Upper lobe of right lung (tissue), 1 donor: Measurements from ENCODE around the gene C20orf204. TPM values are rescaled to one million over a fixed set of nuclear protein-coding genes. Genes with fewer than 3 reads are reported as not detected.

Experiments
- ATAC-seq: fragments of 200-7000 bp; cut with Tn5 transposase; one replicate; pipeline ENCODE4 v1.9.1; 2020; ENCODE audit warnings: mild to moderate bottlenecking, moderate library complexity
- DNase-seq: peaks from one replicate; pipeline ENCODE4 v3.0.0-alpha.2; 2020
- H3K27ac ChIP-seq: fragments of 200-600 bp; one replicate; pipeline ENCODE4 v1.8.0; 2022
- H3K27me3 ChIP-seq: fragments of 200-600 bp; one replicate; pipeline ENCODE4 v1.8.0; 2022; ENCODE audit warnings: mild to moderate bottlenecking
- H3K36me3 ChIP-seq: fragments of 200-600 bp; one replicate; pipeline ENCODE4 v1.8.0; 2022
- H3K4me1 ChIP-seq: fragments of 200-600 bp; one replicate; pipeline ENCODE4 v1.8.0; 2022
- H3K4me3 ChIP-seq: fragments of 200-600 bp; one replicate; pipeline ENCODE4 v1.8.0; 2022; ENCODE audit warnings: mild to moderate bottlenecking
- H3K9me3 ChIP-seq: fragments of 200-600 bp; one replicate; pipeline ENCODE4 v1.8.0; 2022
- CTCF ChIP-seq: fragments of 200-600 bp; IDR thresholded peaks from one replicate; pipeline ENCODE4 v1.8.0; 2022; ENCODE audit warnings: antibody characterized with exemption
- intact Hi-C: fragments of 100-400 bp; cut with DNase I; formaldehyde crosslinking; loops from one replicate; pipeline ENCODE4 v1.11.0; 2022
- total RNA-seq: library from RNA; stranded (reverse); fragmentation: NEBNext Ultra II Directional; extraction: Animal tissue kit (Norgen Biotek cat#: 25700); gene quantifications from one replicate; pipeline ENCODE4 v1.2.1, GENCODE V29; 2021
- donor health status: DM: no; HTN: yes; CAD: no; lungs with severe emphysema.

The C20orf204 gene
- total RNA-seq, 1 donor from 2014 or later = 1.9 TPM

DNA sequence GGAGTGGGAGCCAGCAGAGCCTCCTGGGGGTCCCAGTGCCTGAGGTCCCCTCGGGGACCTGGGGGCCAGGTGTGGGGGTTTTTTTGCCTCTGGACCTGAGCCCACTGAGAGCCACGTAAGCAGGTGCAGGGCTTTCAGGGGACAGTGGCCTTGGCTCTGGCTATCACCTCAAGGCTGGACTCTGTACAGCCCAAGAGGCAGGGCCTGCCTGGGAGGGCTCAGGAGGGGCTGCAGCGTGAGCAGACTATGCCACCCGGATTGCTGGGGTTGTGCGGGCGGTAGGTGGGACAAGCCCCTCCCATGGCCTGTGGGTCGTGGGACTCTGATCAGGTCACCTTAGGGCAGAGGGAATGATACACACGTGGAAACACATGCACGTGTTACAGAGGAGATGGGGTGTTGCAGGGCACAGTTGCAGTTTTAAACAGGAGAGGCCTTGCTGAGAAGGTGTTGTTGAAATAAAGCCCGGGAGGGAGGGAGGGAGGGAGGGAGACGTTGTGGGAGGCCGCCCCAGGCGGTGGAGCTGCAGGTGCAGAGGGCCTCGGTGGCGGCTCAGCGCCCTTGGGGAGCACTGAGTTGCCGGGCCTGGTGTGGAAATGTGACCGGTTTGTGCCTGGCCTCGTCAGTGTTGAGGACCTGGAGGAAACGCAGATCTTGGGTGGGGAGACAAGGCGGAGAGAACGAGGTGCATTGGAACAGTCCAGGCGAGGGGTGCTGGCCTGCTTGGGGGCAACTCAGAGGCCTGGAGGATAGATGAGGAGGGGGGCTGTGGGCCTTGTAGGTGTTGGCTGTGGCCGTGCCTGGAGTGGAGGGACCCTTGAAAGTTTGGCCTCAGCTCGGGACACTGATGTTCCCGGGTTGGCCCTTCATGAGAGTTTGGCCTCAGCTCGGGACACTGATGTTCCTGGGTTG, 29.3 kb downstream of the C20orf204 start:
- H3K4me1 ChIP-seq = peaks cover 17% of the 10 kb centered on the region
- H3K27ac ChIP-seq = no peak overlapping the region
- no peaks in the 10 kb centered on the region for H3K27me3 ChIP-seq
- intact Hi-C loops = no loop called here
- TF ChIP-seq CTCF = no peak
- H3K9me3 ChIP-seq = no peaks in the 10 kb centered on the region
- ATAC-seq (no peak), DNase-seq (no peak)
- H3K4me3 ChIP-seq = no peak overlapping the region
- no peaks in the 10 kb centered on the region for H3K36me3 ChIP-seq

GRCh38 chr20:64065974-64066343, 30.0 kb downstream of the C20orf204 start:
- H3K4me1 ChIP-seq = peaks cover 17% of the 10 kb centered on the region
- intact Hi-C loops = no loop called here
- no peak for ATAC-seq
- no peaks in the 10 kb centered on the region for H3K9me3 ChIP-seq
- no peaks in the 10 kb centered on the region for H3K36me3 ChIP-seq
- H3K4me3 ChIP-seq = no peak overlapping the region
- no peak for TF ChIP-seq CTCF
- H3K27ac ChIP-seq = no peak overlapping the region
- no peaks in the 10 kb centered on the region for H3K27me3 ChIP-seq
- no peak for DNase-seq

GRCh38 chr20:64067005-64067632, 31.1 kb downstream of the C20orf204 start:
- DNase-seq (no peak), ATAC-seq (no peak)
- Histone ChIP-seq H3K4me1 (peaks cover 17% of the 10 kb centered on the region), H3K36me3 (no peaks in the 10 kb centered on the region), H3K9me3 (no peaks in the 10 kb centered on the region), H3K27me3 (no peaks in the 10 kb centered on the region), H3K4me3 (no peak overlapping the region), H3K27ac (no peak overlapping the region)
- no peak for TF ChIP-seq CTCF
- intact Hi-C loops = no loop called here

DNA sequence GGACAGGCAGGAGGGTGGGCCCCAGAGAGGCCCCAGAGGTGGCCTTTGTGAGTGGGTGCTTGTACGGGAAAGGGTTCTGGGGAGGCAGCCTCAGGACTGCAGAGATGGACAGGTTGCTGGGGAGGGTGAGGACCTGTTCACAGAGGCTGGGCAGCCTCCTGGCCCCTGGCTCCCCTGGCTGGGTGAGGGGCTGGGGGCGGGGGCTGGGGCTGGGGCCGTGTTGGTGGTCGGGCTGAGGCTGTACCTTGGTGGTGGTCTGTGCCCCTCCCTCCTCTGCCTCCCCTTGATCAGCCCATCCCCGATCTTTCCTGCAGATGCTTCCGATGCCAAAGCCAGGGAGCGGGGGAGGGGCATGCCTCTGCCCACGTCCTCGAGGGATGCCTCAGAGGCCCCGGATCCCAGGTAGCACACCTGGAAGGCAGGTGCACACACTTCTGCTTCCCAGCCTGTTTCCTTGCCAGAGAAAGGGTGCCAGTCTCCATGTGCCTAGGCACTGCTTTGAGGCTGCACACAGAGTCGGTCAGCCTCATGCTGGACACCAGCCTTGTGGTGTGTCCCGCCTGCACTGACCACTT, 31.8 kb downstream of the C20orf204 start:
- Histone ChIP-seq H3K36me3 (peaks cover under 1% of the 10 kb centered on the region), H3K9me3 (no peaks in the 10 kb centered on the region), H3K27ac (no peak overlapping the region), H3K27me3 (no peaks in the 10 kb centered on the region), H3K4me1 (peaks cover 11% of the 10 kb centered on the region), H3K4me3 (no peak overlapping the region)
- ATAC-seq (no peak), DNase-seq (no peak)
- no peak for TF ChIP-seq CTCF
- intact Hi-C loops = no loop called here

DNA sequence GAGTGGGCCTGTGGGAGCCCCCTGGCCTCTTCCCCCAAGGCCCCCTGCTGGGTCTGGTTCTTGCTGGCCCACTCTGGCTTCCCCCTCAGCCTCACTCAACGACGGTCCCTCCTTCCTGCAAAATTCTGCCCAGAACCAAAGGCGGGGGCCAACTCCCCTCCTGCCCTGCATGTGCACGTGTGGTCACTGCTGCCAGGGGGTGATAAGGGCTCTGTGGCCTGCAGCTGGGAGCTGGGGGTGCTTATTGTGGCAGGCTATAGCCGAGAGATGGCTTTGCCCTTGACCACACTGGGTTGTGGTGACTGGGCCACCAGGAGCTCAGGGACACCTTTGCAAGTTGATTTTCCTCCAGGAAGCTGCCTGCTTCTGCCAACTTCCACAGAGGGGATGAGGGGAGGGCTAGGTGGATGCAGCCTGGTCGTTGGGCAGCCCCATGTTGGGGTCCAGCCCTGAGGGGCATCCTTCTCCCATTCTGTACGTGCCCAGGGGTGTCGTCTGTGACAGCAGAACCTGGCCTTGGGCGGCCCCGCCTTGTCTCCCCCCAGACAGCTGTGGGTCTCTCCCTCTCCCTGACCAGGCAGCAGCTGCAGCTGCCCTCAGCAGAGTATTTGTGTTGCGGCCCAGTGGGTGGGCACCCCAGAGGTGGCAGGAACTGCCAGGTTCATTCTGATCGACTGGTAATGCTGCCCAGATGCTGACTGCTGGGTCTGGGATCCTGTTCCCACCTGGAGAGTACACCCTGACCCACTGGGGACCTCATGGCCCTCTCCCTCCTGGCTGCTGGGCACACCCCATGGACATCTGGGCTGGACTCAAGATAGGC, 32.6 kb downstream of the C20orf204 start:
- H3K4me1 ChIP-seq = peaks cover 10% of the 10 kb centered on the region
- H3K27me3 ChIP-seq = no peaks in the 10 kb centered on the region
- no peak for ATAC-seq
- intact Hi-C loops = no loop called here
- H3K27ac ChIP-seq = no peak overlapping the region
- no peak for TF ChIP-seq CTCF
- DNase-seq = no peak
- H3K4me3 ChIP-seq = no peak overlapping the region
- H3K9me3 ChIP-seq = no peaks in the 10 kb centered on the region
- H3K36me3 ChIP-seq = peaks cover 8% of the 10 kb centered on the region
